Measurements from ENCODE around the gene COIL. TPM values are rescaled to one million over a fixed set of nuclear protein-coding genes. Genes with fewer than 3 reads are reported as not detected.

Gene COIL
- polyA plus RNA-seq, 3 donors, result 4.8 to 8.7 (median 7.3) TPM

GRCh38 chr17:56893503-56893902 lies 67.3 kb downstream of the COIL start:
- no peak overlapping the region for H3K27ac ChIP-seq (ENCODE audit: low read depth, low read length)
- 51 to 75% (median 68%) methylated on average over 7 of the region's 7 CpGs for WGBS, 3 donors

DNA sequence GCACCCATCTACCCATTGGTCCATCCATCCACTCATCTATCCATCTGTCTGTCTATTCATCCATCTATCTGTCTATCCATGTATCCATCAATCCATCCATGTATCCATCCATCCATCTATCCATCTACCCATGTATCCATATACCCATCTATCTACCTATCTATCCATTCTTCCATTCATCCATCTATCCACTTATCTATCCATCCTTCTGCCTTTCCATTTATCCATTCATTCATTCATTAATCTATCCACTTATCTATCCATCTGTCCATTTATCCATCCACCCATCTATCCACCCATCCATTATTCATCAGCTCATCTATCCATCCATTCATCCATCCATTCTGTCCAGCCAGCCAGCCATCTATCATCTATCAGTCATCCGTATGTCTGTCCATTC lies 68.5 kb downstream of the COIL start:
- 96 to 100% (median 98%) methylated on average over 1 of the region's 1 CpG for WGBS, 3 donors
- H3K27ac ChIP-seq (ENCODE audit: low read depth, low read length), result no peak overlapping the region

DNA sequence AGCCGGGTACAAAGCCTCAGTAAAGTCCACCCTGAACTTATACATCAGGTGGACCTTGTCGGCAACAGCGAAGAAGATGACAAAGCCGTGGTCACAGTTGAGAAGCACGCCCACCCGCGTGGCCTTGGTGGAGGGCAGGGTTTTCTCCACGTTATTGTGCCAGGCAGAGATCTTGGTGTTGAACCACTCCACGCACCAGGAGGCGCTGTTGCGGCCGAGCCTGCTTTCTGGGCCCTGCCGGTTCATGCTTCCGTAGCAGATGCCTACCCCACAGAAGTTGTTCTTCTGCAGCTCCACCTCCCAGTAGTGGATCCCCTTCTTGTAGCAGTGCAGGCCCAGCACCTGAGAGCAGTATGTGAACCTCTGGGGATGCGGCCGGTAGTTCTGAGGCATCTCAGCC lies 69.1 kb downstream of the COIL start:
- no peak overlapping the region for H3K27ac ChIP-seq (ENCODE audit: low read depth, low read length)
- 70 to 81% (median 79%) methylated on average over 16 of the region's 16 CpGs for WGBS, 3 donors

- 92 to 93% (median 93%) methylated on average over 7 of the region's 7 CpGs for WGBS, 3 donors
- H3K27ac ChIP-seq (ENCODE audit: low read depth, low read length), result no peak overlapping the region
Observed at GRCh38 chr17:56890906-56891674, 69.8 kb downstream of the COIL start.

DNA sequence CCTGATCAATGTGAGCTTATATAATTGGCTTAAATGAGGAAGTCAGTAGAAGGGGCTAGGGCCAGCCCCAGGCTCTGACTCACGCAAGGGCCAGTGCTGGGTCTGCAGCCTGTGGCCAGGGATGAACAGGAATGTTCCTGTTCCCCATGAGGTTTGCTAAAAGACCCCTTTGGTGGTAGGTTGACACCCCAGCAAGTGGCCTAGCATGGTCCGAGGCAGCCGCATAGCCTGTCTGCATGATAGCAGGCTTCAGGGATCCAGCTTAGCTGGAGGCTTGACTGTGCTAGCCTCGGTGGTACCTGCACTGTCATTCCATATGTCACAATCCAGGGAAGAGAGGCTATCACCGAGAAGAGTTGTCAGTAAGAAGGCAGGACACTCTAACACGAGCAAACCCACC lies 70.5 kb downstream of the COIL start:
- WGBS, 3 donors, result 89 to 94% (median 91%) methylated on average over 6 of the region's 6 CpGs
- no peak overlapping the region for H3K27ac ChIP-seq (ENCODE audit: low read depth, low read length)

Other genes starting within 250 kb of the COIL start
- gene C17orf67, start 127.1 kb downstream of the COIL start, polyA plus RNA-seq, result under 1 TPM; 0.34 to 0.45 (median 0.39) TPM
- 1 to 10 TPM; 1.4 to 2.1 (median 1.6) TPM for gene DGKE, start 126.9 kb downstream of the COIL start, polyA plus RNA-seq
- 10 to 100 TPM; 12.8 to 27.0 (median 18.4) TPM for gene TRIM25, start 47.0 kb downstream of the COIL start, polyA plus RNA-seq
- 10 to 100 TPM; 13.4 to 55.3 (median 38.1) TPM for gene SCPEP1, start 17.1 kb upstream of the COIL start, polyA plus RNA-seq
- 10 to 100 TPM; 10.6 to 49.3 (median 23.9) TPM for gene AKAP1, start 124.2 kb upstream of the COIL start, polyA plus RNA-seq

All from adipose tissue (tissue), 3 donors.